Measurements from ENCODE around the gene FLVCR1.
"Not testable (repeated sequence)": the region's sequence is repeated elsewhere in the genome, so short reads cannot be mapped to it uniquely, and the experiment has no call there.

The FLVCR1 gene

GRCh38 chr1:212899845-212900244 lies 41.8 kb downstream of the FLVCR1 start:
- no peak for TF ChIP-seq ZFX (IDR thresholded peaks at IDR 0.05)
- no peak overlapping the region for H3K27ac ChIP-seq

- no peak for TF ChIP-seq ZFX (IDR thresholded peaks at IDR 0.05)
- TF ChIP-seq CTCF (conservative IDR thresholded peaks at IDR 0.05): no peak
- H3K27ac ChIP-seq: no peak overlapping the region
Measured at GRCh38 chr1:212901290-212901689, 43.2 kb downstream of the FLVCR1 start.

GRCh38 chr1:212902054-212902453 lies 44.0 kb downstream of the FLVCR1 start:
- TF ChIP-seq CTCF (conservative IDR thresholded peaks at IDR 0.05) (no peak), ZFX (IDR thresholded peaks at IDR 0.05) (no peak)

GRCh38 chr1:212903664-212904063 lies 45.6 kb downstream of the FLVCR1 start:
- H3K27ac ChIP-seq: no peak overlapping the region
- TF ChIP-seq CTCF (conservative IDR thresholded peaks at IDR 0.05): no peak
- no peak for TF ChIP-seq ZFX (IDR thresholded peaks at IDR 0.05)

More at GRCh38 chr1:212902054-212902453, 44.0 kb downstream of the FLVCR1 start:
- no peak overlapping the region for H3K27ac ChIP-seq

GRCh38 chr1:212908071-212908470 lies 50.0 kb downstream of the FLVCR1 start:
- not testable (repeated sequence) for H3K27ac ChIP-seq

GRCh38 chr1:212908971-212909370 lies 50.9 kb downstream of the FLVCR1 start:
- no peak overlapping the region for H3K27ac ChIP-seq
- TF ChIP-seq ZFX (IDR thresholded peaks at IDR 0.05) (no peak), CTCF (conservative IDR thresholded peaks at IDR 0.05) (no peak)

- H3K27ac ChIP-seq: no peak overlapping the region
- TF ChIP-seq CTCF (conservative IDR thresholded peaks at IDR 0.05): no peak
- TF ChIP-seq ZFX (IDR thresholded peaks at IDR 0.05): no peak
Measured at GRCh38 chr1:212909652-212910063, 51.6 kb downstream of the FLVCR1 start.

- not testable (repeated sequence) for H3K27ac ChIP-seq
Measured at GRCh38 chr1:212910213-212910612, 52.1 kb downstream of the FLVCR1 start.

- not testable (repeated sequence) for H3K27ac ChIP-seq
Measured at GRCh38 chr1:212913638-212914037, 55.6 kb downstream of the FLVCR1 start.

GRCh38 chr1:212914110-212914509 lies 56.0 kb downstream of the FLVCR1 start:
- H3K27ac ChIP-seq: not testable (repeated sequence)
